ENCODE results near the gene MVK.

GRCh38 chr12:109567967-109568366 is 5.6 kb upstream of the MVK start:
- no peak for TF ChIP-seq CTCF (IDR thresholded peaks at IDR 0.05 in 4 of 5, conservative IDR thresholded peaks at IDR 0.05 in 1 of 5)
- TF ChIP-seq POLR2A (IDR thresholded peaks at IDR 0.05) = no peak

All from gastrocnemius medialis (tissue), 4 donors.